ENCODE results near the gene SERPINB12. TPM values are rescaled to one million over a fixed set of nuclear protein-coding genes. Genes with fewer than 3 reads are reported as not detected.

Gene SERPINB12
- total RNA-seq, 5 donors from 2014 or later (not counting 1 experiment from before 2014, with no cell fraction given) = not detected

DNA sequence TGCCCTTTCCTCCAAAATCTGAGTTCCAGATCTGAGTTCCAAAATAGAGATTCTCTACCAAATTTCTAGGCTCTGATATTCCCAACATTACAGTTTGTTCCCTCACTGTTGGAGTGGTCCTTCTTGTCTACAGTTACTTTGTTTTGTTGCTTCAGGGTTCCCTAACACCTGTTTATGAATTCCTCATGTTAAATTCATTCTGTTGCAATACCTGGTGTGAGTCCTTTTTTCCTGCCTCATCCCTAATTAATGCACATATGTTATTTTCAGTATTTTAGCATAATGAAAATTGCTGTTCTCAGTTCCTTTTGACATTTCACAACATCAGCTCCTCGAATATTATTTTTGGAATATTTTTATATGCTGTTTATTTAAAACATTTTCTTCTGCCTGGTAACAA is 61.2 kb downstream of the SERPINB12 start:
- no peak for DNase-seq
- Mint-ChIP-seq H3K4me1 (no peaks in the 10 kb centered on the region), H3K36me3 (no peaks in the 10 kb centered on the region), H3K27ac (no peak overlapping the region), H3K4me3 (no peak overlapping the region), H3K9me3 (no peaks in the 10 kb centered on the region), H3K27me3 (peaks cover 0 to 14% of the 10 kb centered on the region in 2 donors)
- no peaks in the 10 kb centered on the region for H3K9me3 ChIP-seq
- CTCF ChIA-PET = no interaction called here
- no peaks in the 10 kb centered on the region for H3K36me3 ChIP-seq (ENCODE audit: control insufficient read depth in 2 of 2, extremely low read depth in 1 of 2, insufficient read depth in 1 of 2, low read length in 1 of 2)
- no peaks in the 10 kb centered on the region for H3K4me1 ChIP-seq (ENCODE audit: control insufficient read depth in 1 of 2, extremely low read depth in 1 of 2, insufficient read depth in 2 of 2, low read length in 2 of 2)
- WGBS (ENCODE audit: insufficient coverage) = no CpG with 5 or more reads among the region's 1 CpG
- no peak for ATAC-seq (replicated peaks in 1 of 4)
- POLR2A ChIA-PET = interaction anchor here in 1 of 2 donors (0.6 kb wide), 1 partner anchor 240 kb away, joined by 3 read pairs; no protein-coding TSS in a partner anchor
- H3K4me3 ChIP-seq (ENCODE audit: control insufficient read depth in 1 of 2, extremely low read depth in 1 of 2, low read length in 1 of 2) = no peak overlapping the region
- no peaks in the 10 kb centered on the region for H3K27me3 ChIP-seq (replicated peaks in 1 of 2; ENCODE audit: control insufficient read depth in 2 of 2, extremely low read depth in 1 of 2, insufficient read depth in 2 of 2, low read length in 1 of 2)
- no peak overlapping the region for H3K27ac ChIP-seq (ENCODE audit: low read length)

DNA sequence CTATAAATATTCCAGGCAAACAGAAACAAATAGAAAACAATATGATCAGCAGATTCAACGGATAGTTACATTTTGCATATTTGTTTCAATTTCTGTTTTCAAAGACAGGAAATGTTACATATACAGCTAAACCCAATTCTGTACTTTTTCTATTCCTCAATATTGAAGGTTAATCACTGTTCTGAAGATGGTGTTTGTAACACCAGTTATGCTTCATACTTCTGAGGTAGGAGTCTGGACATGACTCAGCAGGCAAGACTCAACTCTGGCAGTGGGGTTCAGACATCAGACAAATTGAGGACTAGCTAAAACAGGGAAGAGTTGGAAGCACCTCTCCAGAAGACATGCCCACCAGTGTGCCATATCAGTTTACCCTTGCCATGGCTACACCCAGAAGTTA is 61.6 kb downstream of the SERPINB12 start:
- no peak for ATAC-seq (replicated peaks in 1 of 4)
- CTCF ChIA-PET = no interaction called here
- no CpG with 5 or more reads among the region's 1 CpG for WGBS (ENCODE audit: insufficient coverage)

DNA sequence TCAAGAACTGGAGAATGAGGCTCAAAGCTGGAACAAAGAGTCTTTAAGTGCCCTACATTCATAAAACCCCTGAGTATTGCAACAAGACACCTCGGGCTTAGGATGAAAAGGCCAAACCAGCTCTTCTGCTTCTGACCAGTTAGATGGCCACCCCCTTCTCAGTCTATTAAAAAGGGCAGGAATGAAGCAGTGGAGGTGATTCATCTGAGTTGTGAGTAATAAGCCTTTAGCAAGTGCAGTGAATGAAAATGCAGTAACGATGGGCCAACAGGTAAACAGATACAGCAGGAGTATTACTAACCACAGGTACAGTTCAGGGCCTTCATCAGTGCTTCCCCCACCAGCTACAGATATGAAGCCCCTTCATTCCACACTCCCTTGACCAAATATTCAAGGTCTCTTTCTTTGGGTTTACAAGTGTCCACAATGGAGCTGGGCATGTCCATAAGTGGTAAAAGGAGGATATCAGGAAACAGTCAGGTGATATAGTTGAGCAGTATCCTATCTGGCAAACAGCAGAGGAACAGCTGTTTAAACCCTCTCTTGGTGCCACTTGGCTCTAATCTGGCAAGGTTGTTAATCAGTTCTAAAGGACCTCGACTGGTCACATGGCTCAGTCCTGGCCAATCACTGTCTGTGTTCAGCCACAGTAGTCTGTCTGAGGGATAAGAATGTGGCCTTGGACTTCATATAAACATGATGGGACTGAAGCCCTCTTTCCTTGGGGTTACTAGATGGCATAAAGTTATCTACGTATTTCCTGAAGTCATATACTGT is 62.8 kb downstream of the SERPINB12 start:
- POLR2A ChIA-PET = no interaction called here
- CTCF ChIA-PET = no interaction called here
- ATAC-seq (replicated peaks in 1 of 4) = no peak
- Histone ChIP-seq H3K4me3 (ENCODE audit: control insufficient read depth in 1 of 2, extremely low read depth in 1 of 2, low read length in 1 of 2) (no peak overlapping the region), H3K36me3 (ENCODE audit: control insufficient read depth in 2 of 2, extremely low read depth in 1 of 2, insufficient read depth in 1 of 2, low read length in 1 of 2) (no peaks in the 10 kb centered on the region), H3K9me3 (no peaks in the 10 kb centered on the region), H3K4me1 (ENCODE audit: control insufficient read depth in 1 of 2, extremely low read depth in 1 of 2, insufficient read depth in 2 of 2, low read length in 2 of 2) (no peaks in the 10 kb centered on the region), H3K27ac (ENCODE audit: low read length) (no peak overlapping the region), H3K27me3 (replicated peaks in 1 of 2; ENCODE audit: control insufficient read depth in 2 of 2, extremely low read depth in 1 of 2, insufficient read depth in 2 of 2, low read length in 1 of 2) (no peaks in the 10 kb centered on the region)
- Mint-ChIP-seq H3K36me3 (no peaks in the 10 kb centered on the region), H3K4me3 (no peak overlapping the region), H3K27ac (no peak overlapping the region), H3K27me3 (peaks cover 0 to 19% of the 10 kb centered on the region in 2 donors), H3K4me1 (no peaks in the 10 kb centered on the region), H3K9me3 (no peaks in the 10 kb centered on the region)
- 80% methylated on average over 1 of the region's 4 CpGs for WGBS (ENCODE audit: insufficient coverage)
- DNase-seq = no peak

More for the DNA sequence above, 61.6 kb downstream of the SERPINB12 start:
- H3K36me3 ChIP-seq (ENCODE audit: control insufficient read depth in 2 of 2, extremely low read depth in 1 of 2, insufficient read depth in 1 of 2, low read length in 1 of 2) = no peaks in the 10 kb centered on the region
- H3K4me1 ChIP-seq (ENCODE audit: control insufficient read depth in 1 of 2, extremely low read depth in 1 of 2, insufficient read depth in 2 of 2, low read length in 2 of 2) = no peaks in the 10 kb centered on the region
- no peak overlapping the region for H3K27ac ChIP-seq (ENCODE audit: low read length)
- H3K4me3 ChIP-seq (ENCODE audit: control insufficient read depth in 1 of 2, extremely low read depth in 1 of 2, low read length in 1 of 2) = no peak overlapping the region
- Mint-ChIP-seq H3K27ac (no peak overlapping the region), H3K4me1 (no peaks in the 10 kb centered on the region), H3K27me3 (peaks cover 0 to 14% of the 10 kb centered on the region in 2 donors), H3K4me3 (no peak overlapping the region), H3K9me3 (no peaks in the 10 kb centered on the region), H3K36me3 (no peaks in the 10 kb centered on the region)
- no peaks in the 10 kb centered on the region for H3K27me3 ChIP-seq (replicated peaks in 1 of 2; ENCODE audit: control insufficient read depth in 2 of 2, extremely low read depth in 1 of 2, insufficient read depth in 2 of 2, low read length in 1 of 2)
- POLR2A ChIA-PET = interaction anchor here in 1 of 2 donors (0.6 kb wide), 1 partner anchor 240 kb away, joined by 3 read pairs; no protein-coding TSS in a partner anchor
- H3K9me3 ChIP-seq = no peaks in the 10 kb centered on the region
- no peak for DNase-seq

DNA sequence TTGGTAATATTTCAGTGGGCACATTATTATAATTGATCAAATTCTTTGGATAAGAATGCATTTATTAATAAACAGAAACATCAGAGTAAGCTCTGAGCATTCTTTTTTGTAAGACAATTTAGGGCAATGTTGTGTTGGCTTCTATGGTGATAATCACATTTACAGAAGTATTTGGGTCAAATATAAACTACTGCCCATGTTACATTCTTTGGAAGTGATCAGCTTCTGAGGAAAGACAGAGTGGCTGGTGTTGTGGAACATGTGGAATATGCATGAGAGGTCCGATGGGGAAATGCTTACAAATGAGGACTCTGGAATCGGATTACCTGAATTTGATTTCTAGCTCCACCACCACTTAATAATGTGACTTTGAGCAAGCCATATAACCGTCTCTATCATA is 64.4 kb downstream of the SERPINB12 start:
- CTCF ChIA-PET = no interaction called here
- peaks cover 3 to 22% of the 10 kb centered on the region in 2 donors for H3K27me3 Mint-ChIP-seq
- no peaks in the 10 kb centered on the region for H3K36me3 Mint-ChIP-seq

DNA sequence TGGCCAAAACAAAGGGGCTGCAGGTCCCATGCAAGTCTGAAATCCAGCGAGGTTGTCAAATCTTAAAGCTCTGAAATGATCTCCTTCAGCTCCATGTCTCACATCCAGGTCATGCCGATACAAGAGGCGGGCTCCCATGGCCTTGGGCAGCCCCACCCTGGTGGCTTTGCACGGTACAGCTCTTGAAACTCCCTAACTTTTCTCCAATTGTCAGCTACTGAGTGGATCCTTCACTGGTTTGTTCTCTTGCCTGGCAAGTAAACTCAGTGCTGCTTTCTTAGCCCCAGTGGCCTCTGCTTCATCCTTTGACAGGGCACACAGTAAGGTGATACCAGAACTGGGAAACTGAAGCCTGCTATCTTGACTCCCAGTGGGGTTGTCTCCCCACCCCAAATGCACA is 71.3 kb downstream of the SERPINB12 start:
- Histone ChIP-seq H3K4me3 (ENCODE audit: control insufficient read depth in 1 of 2, extremely low read depth in 1 of 2, low read length in 1 of 2) (no peak overlapping the region), H3K27me3 (replicated peaks in 1 of 2; ENCODE audit: control insufficient read depth in 2 of 2, extremely low read depth in 1 of 2, insufficient read depth in 2 of 2, low read length in 1 of 2) (peaks cover 0 to 3% of the 10 kb centered on the region in 2 experiments), H3K9me3 (no peaks in the 10 kb centered on the region), H3K36me3 (ENCODE audit: control insufficient read depth in 2 of 2, extremely low read depth in 1 of 2, insufficient read depth in 1 of 2, low read length in 1 of 2) (no peaks in the 10 kb centered on the region), H3K4me1 (ENCODE audit: control insufficient read depth in 1 of 2, extremely low read depth in 1 of 2, insufficient read depth in 2 of 2, low read length in 2 of 2) (no peaks in the 10 kb centered on the region), H3K27ac (ENCODE audit: low read length) (no peak overlapping the region)
- no peak overlapping the region for H3K4me3 Mint-ChIP-seq
- H3K36me3 Mint-ChIP-seq = no peaks in the 10 kb centered on the region
- no peaks in the 10 kb centered on the region for H3K9me3 Mint-ChIP-seq
- no peak for ATAC-seq (replicated peaks in 1 of 4)
- peaks cover 4 to 8% of the 10 kb centered on the region in 2 donors for H3K27me3 Mint-ChIP-seq
- CTCF ChIA-PET = no interaction called here
- H3K4me1 Mint-ChIP-seq = no peaks in the 10 kb centered on the region
- POLR2A ChIA-PET = interaction anchor here in 1 of 2 donors (0.6 kb wide), 1 partner anchor 14 kb away, joined by 3 read pairs; no protein-coding TSS in a partner anchor
- WGBS (ENCODE audit: insufficient coverage) = 75% methylated on average over 4 of the region's 4 CpGs
- DNase-seq = no peak
- no peak overlapping the region for H3K27ac Mint-ChIP-seq

More for the DNA sequence above, 64.4 kb downstream of the SERPINB12 start:
- no peak overlapping the region for H3K27ac ChIP-seq (ENCODE audit: low read length)
- no peaks in the 10 kb centered on the region for H3K9me3 ChIP-seq
- H3K27ac Mint-ChIP-seq = no peak overlapping the region
- no peaks in the 10 kb centered on the region for H3K9me3 Mint-ChIP-seq
- no peaks in the 10 kb centered on the region for H3K4me1 Mint-ChIP-seq
- H3K4me1 ChIP-seq (ENCODE audit: control insufficient read depth in 1 of 2, extremely low read depth in 1 of 2, insufficient read depth in 2 of 2, low read length in 2 of 2) = no peaks in the 10 kb centered on the region
- H3K4me3 ChIP-seq (ENCODE audit: control insufficient read depth in 1 of 2, extremely low read depth in 1 of 2, low read length in 1 of 2) = no peak overlapping the region
- no CpG with 5 or more reads among the region's 3 CpGs for WGBS (ENCODE audit: insufficient coverage)
- peaks cover 0 to 3% of the 10 kb centered on the region in 2 experiments for H3K27me3 ChIP-seq (replicated peaks in 1 of 2; ENCODE audit: control insufficient read depth in 2 of 2, extremely low read depth in 1 of 2, insufficient read depth in 2 of 2, low read length in 1 of 2)
- ATAC-seq (replicated peaks in 1 of 4) (no peak), DNase-seq (no peak)
- POLR2A ChIA-PET = no interaction called here
- H3K4me3 Mint-ChIP-seq = no peak overlapping the region
- H3K36me3 ChIP-seq (ENCODE audit: control insufficient read depth in 2 of 2, extremely low read depth in 1 of 2, insufficient read depth in 1 of 2, low read length in 1 of 2) = no peaks in the 10 kb centered on the region

DNA sequence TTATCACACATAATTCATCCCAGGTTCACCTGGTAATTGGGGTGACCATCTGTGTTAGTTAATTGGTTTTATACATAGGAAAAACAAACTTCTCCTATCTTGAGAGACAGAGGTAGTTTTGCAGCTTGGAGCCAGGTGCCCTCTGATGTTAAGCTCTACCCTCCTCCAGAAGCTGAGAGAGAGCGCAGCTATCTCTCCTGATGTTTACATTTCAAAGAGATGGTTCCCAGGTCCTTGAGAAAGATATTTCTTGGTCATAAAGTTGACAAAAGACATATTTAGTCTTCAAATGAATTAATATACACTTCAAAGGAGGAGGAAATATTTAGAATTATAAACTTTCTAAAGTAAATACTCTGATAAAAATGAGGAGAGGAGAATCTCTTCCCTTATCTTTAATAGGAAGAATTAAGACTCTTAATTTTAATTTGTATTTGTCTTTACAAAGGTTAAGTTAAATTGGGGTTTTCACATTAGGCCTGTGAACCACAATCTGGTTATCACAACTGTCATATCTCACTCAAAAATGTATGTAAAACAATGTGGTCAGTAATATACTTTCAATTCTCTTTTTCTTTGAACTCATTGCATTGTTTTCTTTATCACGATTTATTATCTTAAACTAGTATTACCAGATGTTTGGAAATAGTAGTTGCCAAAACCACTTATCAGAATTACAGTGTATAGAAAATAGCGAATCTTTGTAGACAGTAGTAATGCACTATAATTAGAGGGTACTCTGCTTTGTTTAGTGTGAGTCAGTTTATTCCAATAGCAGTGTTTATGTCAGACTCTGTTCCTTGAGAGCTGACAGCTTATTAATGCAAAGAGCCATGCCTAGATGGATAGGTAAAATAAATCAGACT is 75.1 kb downstream of the SERPINB12 start:
- peaks cover 0 to 1% of the 10 kb centered on the region in 2 donors for H3K27me3 Mint-ChIP-seq
- no peak overlapping the region for H3K4me3 ChIP-seq (ENCODE audit: control insufficient read depth in 1 of 2, extremely low read depth in 1 of 2, low read length in 1 of 2)
- H3K9me3 ChIP-seq = no peaks in the 10 kb centered on the region
- ChIA-PET CTCF (no interaction called here), POLR2A (no interaction called here)
- ATAC-seq (replicated peaks in 1 of 4) (no peak), DNase-seq (no peak)
- peaks cover 0 to 14% (median 7%) of the 10 kb centered on the region in 3 donors for H3K9me3 Mint-ChIP-seq
- H3K27ac ChIP-seq (ENCODE audit: low read length) = no peak overlapping the region
- no peaks in the 10 kb centered on the region for H3K36me3 ChIP-seq (ENCODE audit: control insufficient read depth in 2 of 2, extremely low read depth in 1 of 2, insufficient read depth in 1 of 2, low read length in 1 of 2)
- H3K27ac Mint-ChIP-seq = no peak overlapping the region
- no peaks in the 10 kb centered on the region for H3K4me1 Mint-ChIP-seq
- no peaks in the 10 kb centered on the region for H3K36me3 Mint-ChIP-seq
- H3K4me1 ChIP-seq (ENCODE audit: control insufficient read depth in 1 of 2, extremely low read depth in 1 of 2, insufficient read depth in 2 of 2, low read length in 2 of 2) = no peaks in the 10 kb centered on the region
- H3K4me3 Mint-ChIP-seq = no peak overlapping the region
- WGBS (ENCODE audit: insufficient coverage) = 80% methylated on average over 1 of the region's 3 CpGs
- H3K27me3 ChIP-seq (replicated peaks in 1 of 2; ENCODE audit: control insufficient read depth in 2 of 2, extremely low read depth in 1 of 2, insufficient read depth in 2 of 2, low read length in 1 of 2) = no peaks in the 10 kb centered on the region

Measured in T-cell (primary cell).